ENCODE data around the gene MYO5B.

- no peak for TF ChIP-seq EZH2 (IDR thresholded peaks at IDR 0.05; ENCODE audit: low read length)
- no peak for TF ChIP-seq CTCF (optimal IDR thresholded peaks at IDR 0.05 in 1 of 3, IDR thresholded peaks at IDR 0.05 in 1 of 3, conservative IDR thresholded peaks at IDR 0.05 in 1 of 3; ENCODE audit: extremely low read depth in 1 of 3, insufficient read depth in 2 of 3, low read length in 3 of 3)
These were observed 195.8 kb downstream of the MYO5B start for GRCh38 chr18:49999128-49999527.

Data from keratinocyte (primary cell).